GM19025 (cell line): ENCODE data around the gene ANKS1B.
"Not testable (repeated sequence)": the region's sequence is repeated elsewhere in the genome, so short reads cannot be mapped to it uniquely, and the experiment has no call there.

Source experiments
- ATAC-seq: cut with Tn5 transposase; IDR thresholded peaks from one replicate; pipeline ENCODE4 v1.9.1; 2021; ENCODE audit warnings: mild to moderate bottlenecking, low read depth, moderate library complexity; ENCODE audit not compliant: unreplicated experiment

Gene ANKS1B

GRCh38 chr12:99709619-99710018 is 275.1 kb downstream of the ANKS1B start:
- ATAC-seq: no peak

GRCh38 chr12:99709116-99709515 is 275.6 kb downstream of the ANKS1B start:
- ATAC-seq: no peak

- no peak for ATAC-seq
These were observed 276.9 kb downstream of the ANKS1B start for GRCh38 chr12:99707883-99708282.

DNA sequence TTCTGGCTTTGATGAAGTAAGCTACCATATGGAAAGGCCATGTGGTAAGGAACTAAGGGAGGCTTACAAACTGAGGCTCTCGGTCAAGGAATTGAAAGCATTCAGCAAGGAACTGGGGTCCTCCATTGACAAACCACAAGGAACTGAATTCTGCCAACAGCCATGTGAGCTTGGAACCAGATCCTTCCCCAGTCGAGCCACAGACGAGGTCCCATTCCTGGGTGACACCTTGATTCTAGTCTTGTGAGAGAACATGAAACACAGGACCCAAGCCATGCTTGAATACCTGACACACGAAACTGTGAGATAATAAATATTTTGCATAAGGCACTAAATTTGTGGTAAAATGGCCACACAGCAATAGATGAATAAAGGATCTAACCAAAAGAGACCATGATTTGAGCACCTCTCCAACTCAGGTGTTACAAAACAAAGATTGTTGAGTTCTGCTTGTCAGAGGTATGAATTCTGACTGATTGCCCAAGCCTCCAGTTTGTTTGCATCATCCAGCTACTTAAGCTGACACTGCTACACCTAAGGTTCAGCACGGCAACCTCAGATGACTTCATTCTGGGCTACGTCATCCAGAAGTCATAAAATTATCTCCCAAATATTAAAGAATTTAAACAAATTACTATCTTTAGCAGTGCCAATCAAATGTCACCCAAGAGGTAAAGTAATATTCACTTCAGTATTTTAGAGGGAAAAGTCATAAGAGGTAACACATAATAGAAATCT is 277.8 kb downstream of the ANKS1B start:
- ATAC-seq: no peak

- no peak for ATAC-seq
These were observed 280.3 kb downstream of the ANKS1B start for GRCh38 chr12:99704458-99704857.

DNA sequence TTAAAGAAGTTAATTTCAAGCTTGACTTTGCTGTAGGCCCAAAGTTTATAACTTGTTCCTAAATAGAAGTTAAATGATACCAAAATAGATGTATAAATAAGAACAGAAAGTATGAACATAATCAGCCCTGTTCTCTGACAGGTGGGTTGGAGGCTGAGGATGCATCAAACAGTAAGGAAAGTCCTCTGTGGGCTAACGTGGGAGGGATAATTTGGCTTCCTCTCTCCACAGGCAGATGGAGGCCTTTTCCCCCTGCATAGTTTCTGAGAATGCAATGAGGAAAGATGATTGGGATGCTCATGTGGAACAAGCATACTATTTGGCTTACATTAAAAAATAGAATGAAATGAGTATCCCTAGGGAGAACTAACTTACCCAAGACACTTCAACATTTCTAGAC is 280.7 kb downstream of the ANKS1B start:
- ATAC-seq: no peak

DNA sequence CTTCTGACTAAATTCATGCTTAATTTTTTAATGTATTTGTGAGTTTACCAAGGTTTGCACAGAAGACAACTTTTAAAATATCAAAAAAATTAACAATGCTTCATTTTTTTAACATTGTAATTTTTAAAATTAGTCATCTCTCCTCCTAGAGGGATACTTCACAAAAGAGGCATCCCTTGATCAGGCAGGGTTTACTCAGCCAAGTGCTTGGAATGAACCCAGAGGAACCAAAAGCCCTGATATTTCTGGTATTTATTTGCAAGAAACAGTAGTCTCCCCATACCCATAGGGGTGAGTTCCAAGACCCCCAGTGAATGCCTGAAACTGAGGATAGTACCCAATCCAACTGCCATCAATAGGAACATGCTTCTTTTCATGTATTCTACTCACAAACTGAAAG is 284.7 kb downstream of the ANKS1B start:
- ATAC-seq: no peak

DNA sequence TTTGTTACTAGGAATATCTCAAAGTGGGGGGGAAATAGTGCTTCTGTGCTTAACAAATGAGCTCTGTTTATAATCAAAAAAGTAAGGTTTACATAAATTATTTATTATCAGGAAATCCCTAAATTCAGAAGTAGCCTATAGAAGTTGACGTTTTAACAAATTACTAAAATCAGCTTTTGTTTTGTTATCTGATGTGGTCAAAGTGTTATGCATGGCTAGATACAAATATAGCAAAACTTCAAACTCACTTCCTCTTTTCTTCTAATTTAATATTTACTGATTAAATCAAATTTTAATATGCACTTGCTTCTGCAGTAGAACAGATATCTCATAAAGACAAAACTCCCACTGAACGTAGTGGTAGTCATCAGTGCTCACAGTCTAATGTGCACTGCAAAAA is 289.7 kb downstream of the ANKS1B start:
- ATAC-seq: no peak

DNA sequence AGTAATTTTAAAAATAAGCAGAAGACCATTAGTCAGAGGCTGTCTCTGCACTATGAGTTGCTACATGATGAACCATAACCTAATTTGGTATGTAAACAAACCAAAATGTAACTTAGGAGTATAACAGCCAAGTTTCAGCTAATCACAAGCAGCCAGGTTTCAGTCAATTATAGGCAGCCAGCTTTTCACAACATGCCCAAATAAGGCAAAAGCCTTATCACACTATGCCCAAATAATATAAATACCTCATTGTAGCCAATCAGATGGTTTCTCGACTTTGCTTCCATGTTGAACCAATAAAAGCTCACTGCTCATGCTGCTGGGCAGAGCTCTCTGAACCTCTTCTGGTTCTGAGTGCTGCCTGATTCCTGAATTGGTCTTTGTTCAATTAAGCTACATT is 298.6 kb downstream of the ANKS1B start:
- no peak for ATAC-seq

- no peak for ATAC-seq
These were observed 304.5 kb downstream of the ANKS1B start for GRCh38 chr12:99680276-99680675.

DNA sequence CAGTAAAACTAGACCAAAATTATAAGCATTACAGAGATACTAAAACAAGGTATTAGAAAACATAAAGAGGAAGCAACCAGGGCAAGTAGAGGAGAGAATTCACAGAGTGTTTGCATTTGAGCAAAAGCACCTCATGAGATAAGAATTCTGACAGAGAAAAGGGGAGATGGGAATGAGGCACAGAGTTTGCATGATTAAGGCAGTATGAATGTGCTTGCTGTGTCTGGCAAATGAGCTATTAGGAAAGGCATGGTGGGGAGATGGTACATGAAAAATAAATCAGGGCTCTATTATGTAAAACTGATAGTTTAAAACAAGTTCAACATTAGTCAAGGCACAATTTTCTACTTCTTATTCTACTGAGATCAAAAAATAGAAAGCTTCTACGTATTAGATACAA is 314.1 kb downstream of the ANKS1B start:
- ATAC-seq: no peak

DNA sequence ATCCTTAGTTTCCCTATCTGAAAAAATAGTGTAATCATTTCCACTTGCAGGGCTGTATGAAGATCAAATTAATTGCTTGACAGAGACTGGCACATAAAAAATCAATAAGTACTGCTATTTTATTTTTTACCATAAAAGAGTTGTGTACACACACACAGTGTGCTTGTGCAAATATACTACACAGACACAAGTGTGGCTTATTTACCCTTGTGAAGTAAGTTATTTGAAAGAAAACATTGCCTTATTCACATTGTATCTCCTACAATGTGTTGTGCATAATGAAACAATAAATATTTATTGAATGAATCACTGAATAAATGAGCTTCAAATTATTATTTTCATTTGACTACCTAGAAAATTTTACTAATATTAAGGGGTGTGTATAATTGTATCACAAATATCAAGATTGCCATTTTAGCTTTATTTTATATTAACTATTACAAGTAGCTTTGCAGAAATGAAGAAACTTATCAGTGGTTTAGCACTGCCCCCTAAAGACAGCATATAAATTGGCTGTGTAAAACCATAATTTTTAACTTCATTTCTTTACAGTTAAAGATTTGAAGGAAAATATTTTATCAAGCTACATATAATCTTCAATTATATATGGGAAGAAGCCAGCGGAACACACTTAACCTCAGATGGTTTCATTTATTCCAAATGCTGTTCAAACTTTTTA is 325.9 kb downstream of the ANKS1B start:
- no peak for ATAC-seq

DNA sequence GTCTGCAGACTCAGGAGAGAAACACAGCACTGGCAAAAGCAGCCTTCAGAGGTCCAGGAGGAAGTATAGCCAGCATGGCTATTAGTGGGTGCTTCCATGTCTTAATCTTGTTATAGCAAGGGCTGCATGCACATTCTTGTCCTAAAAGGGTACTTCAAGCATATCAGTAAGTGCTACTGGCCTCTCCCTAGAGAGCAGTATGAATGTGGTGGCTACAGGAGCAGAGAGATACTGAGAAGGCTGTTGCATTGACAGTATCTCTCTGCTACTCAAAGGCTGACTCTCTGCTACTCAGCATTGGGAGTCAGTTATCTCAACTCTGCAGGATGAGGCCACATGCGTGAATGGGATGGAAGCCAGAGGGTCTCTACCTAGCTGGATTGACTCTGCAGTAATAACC is 335.2 kb downstream of the ANKS1B start:
- ATAC-seq: no peak

DNA sequence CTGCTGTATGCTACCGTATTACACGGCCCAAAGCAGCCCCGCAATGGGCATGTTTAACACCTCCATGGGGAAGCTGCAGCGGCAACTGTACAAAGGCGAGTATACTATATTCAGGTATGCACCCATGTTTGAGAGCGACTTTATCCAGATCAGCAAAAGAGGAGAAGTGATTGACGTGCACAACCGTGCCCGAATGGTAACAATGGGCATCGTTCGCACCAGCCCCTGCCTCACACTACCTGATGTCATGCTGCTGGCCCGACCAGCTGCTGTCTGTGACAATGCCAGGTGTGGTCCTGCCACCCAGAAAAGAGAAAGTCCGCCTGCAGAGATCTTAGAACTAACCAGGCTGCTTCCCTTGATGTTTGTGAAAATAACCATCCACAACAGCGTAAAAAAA is 336.6 kb downstream of the ANKS1B start:
- no peak for ATAC-seq

GRCh38 chr12:99647453-99647852 is 337.3 kb downstream of the ANKS1B start, which contains the start of gene GARIN6:
TSS of gene GARIN6 (plus strand) at chr12:99647753. CDS start at chr12:99648175, 422 bp downstream.
- no peak for ATAC-seq

DNA sequence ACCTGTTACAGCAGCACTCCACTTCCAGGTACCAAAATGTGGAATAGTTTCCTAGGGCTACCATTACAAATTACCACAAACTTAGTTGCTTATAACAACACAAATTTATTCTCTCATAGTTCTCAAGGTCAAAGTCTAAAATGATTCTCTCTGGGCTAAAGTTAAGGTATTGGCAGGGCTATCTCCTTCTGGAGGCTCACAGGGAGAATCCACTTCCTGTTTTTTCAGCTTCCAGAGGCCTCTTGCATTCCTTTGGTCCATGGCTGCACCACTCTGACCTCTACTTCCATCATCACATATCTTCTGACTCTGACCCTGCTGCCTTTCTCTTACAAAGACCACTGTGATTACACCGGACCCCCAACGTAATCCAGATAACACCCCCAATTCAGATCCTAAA is 340.1 kb downstream of the ANKS1B start:
- no peak for ATAC-seq

DNA sequence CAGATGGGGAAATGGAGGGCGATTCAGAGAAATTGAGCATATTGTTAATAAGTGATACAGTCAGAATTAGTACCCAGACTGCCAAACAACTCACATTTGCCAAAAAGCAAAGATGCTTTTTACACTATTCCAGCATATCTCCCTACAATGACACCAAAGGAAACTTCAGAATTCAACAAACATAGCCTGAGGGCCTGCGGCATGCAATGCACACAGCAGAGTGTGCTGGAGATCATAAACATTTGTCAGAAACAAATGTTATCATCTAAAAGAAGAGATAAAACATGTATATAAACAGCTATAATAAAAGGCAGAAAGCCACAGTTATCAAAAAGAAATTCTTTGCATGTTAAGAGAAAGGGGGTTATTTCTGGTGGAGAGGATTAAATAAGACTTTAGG is 357.3 kb downstream of the ANKS1B start:
- no peak for ATAC-seq

GRCh38 chr12:99624591-99624990 is 360.1 kb downstream of the ANKS1B start:
- not testable (repeated sequence) for ATAC-seq

DNA sequence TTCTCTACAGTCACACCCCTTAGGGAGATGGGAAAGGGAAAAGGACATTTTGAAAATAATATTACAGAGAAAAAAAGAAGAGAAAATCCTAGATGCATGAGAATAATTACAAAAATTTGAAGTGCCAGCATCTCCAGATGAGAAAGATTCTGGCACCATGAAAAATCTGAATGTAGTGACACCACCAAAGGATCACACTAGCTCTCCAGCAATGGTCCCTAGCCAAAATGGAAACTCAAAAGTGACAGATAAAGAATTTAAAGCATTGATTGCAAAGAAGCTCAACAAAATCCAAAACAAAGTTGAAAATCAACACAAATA is 364.6 kb downstream of the ANKS1B start:
- ATAC-seq: no peak

DNA sequence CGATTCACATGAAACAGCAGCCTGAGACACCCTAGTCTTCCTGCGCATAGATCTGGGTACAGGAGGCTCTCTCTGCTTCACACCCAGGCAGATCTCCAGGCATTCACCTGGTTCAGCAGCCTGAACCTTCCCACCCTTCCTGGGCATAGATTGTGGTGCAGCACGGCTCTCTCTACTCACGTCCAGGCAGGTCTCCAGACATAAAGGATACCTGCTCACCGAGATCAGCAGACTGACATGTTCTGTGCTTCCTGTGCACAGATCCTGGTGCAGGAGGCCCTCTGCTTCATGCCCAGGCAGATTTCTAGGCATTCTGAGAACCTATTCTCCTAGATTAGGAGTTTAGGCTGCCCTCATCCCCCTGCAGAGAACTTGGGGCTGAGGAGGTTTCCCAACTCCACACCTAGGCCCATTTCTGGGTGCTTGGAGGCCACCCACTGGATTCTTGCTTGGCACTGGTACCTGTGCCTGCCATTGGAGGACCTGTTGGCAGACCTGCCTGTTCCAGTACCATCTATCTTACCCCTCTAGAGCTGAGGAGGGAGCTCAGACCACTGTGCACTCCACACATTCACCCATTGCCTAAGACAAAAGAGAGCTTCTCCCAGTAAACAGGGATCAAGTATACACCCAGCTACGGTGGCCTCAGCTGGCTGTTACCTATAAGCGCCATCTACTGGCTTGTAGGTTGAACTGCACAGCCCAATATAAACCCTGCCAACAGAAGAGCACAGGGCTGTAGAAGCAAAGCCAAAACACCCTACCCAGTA is 365.2 kb downstream of the ANKS1B start:
- ATAC-seq: no peak

GRCh38 chr12:99618657-99619056 is 366.1 kb downstream of the ANKS1B start:
- no peak for ATAC-seq

GRCh38 chr12:99611599-99611998 is 373.1 kb downstream of the ANKS1B start:
- ATAC-seq: no peak
